HG03354 (cell line): ENCODE results near the gene OTOS.

Experiments used
- ATAC-seq: cut with Tn5 transposase; IDR thresholded peaks from one replicate; pipeline ENCODE4 v1.9.1; 2021; ENCODE audit warnings: mild to moderate bottlenecking; ENCODE audit not compliant: unreplicated experiment, poor library complexity, severe bottlenecking

OTOS gene

DNA sequence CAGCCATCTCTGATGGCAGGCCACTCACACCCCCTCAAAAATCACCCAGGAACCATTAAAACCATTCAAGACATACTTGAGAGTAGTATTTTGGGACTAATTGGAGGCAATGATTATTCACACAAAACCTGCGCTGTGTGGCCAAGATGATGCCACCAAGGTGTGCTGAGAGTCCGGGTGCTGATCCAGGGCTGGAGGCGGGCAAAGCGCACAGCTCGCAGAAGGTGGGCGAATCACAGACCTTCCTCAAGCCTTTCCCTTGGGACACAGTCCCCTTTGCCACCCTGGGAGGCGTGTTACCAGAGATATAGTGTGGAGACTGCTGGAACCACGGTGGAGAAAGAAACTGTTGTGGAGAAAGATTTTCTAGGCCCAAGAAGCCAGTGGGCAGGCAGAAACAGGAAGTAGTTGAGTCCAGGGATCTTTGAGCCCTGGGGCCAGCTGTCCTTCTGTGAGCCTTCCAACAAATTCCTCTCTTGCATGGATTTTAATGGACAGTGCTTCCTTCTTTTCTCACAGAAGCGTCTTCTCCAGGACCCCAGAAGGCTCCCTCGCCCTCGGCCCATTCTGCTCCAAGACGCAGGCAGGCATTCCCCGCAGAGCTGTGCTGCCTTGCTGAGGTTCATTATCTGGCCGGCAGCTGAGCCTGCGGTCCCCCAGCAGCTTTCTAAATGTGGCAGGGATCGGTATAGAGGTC is 12.4 kb downstream of the OTOS start:
- no peak for ATAC-seq

DNA sequence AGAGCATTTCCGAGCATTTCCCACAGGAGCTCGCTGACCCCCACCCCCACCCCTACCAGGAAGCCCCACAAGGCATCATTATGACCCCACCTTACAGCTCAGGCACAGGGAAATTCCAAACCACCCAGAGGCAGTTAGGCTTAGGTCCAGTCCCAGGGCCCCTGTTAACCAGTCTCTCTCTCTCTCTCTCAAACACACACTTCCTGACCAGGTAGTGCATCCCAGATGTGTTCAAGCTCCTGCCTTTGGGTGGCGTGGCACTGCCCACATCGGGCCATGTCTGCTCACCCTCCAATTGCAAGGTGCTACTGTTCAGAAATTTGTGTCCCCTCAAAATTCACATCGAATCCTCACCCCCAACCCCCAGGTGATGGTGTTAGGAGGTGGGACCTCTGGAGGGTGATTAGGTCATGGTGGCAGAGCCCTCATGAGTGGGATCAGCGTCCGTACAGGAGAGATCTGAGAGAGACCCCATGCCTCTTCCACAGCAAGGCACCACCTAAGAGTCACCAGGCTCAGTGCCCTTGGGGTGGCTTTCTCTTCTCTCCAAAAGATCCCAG is 13.2 kb downstream of the OTOS start:
- no peak for ATAC-seq

DNA sequence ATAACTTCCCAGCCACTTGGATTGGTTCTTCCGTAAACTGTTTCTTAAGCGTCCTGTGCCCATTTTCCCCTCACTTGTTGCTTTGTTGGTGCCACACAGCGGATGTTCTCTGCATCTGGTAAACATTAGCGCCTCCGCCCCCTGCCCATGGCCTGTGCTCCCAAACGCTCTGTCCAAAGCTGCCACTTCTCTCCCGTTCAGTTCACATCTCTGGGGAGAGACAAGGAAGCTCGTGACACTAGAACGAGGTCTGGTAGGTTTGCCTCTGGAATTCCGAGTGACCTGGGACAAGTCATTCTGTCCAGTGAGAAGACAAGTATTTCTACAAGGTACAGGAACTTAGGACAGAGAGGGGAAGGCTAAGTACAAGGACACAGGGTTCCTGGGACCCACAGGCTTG is 13.7 kb downstream of the OTOS start:
- no peak for ATAC-seq

DNA sequence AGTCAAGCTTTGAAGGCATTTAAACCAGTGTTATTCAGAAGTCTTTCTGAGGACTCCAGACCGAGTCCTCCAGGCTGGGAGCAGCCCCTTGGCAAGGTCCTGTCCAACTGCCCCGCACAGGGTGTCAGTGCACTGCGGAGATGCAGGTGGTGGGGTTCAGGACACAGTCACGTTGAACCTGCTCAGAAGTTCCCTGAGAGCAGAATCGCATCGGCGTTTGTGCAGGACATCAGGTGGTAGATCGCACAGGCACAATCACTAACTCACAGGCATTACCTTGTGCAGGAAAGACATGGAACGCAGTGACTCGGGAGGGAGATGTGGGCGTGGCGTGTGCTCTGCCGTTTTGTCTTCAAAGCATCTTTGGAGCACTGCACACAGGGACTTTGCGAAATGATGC is 14.7 kb downstream of the OTOS start:
- ATAC-seq, result no peak

DNA sequence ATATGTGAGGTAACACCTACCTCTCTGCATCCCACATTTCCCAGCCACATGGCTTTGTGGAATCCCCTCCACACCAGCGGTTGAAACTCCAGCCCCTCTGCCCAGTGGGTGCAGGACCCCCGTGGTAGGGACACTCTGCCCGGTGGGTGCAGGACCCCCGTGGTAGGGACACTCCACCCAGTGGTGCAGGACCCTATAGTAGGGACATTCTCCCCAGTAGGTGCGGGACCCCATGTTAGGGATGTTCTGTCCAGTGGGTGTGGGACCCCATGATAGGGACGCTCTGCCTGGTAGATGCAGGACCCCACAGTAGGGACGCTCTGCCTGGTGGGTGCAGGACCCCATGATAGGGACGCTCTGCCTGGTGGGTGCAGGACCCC is 15.8 kb downstream of the OTOS start:
- ATAC-seq, result no peak

- no peak for ATAC-seq
These were observed 16.4 kb downstream of the OTOS start for GRCh38 chr2:240123821-240124650.

DNA sequence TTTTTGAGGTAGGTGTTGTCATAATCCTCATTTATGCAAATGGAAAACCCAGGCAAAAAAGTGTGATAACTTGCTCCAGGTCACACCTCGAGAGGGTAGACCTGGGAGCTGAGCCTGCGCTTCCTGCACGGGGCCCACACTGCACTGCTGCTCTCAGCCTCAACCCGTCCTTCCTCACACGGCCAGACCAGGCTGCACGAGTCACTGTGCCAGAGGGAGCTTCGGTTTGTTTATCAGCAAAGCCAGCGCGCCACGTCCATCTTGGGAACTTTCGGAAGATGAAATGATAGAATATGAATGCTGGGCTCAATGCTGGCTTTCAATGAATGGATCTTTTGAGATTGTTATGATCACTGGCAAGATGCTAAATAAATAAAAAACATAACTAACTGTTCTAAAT is 18.8 kb downstream of the OTOS start:
- ATAC-seq, result no peak

- peak; percentile 78 for ATAC-seq
These were observed 19.3 kb downstream of the OTOS start for GRCh38 chr2:240121190-240121589.

- no peak for ATAC-seq
These were observed 26.2 kb downstream of the OTOS start for GRCh38 chr2:240114233-240114632.

GRCh38 chr2:240112914-240113690 is 27.4 kb downstream of the OTOS start:
- ATAC-seq, result no peak

GRCh38 chr2:240111253-240111652 is 29.2 kb downstream of the OTOS start:
- ATAC-seq, result no peak

DNA sequence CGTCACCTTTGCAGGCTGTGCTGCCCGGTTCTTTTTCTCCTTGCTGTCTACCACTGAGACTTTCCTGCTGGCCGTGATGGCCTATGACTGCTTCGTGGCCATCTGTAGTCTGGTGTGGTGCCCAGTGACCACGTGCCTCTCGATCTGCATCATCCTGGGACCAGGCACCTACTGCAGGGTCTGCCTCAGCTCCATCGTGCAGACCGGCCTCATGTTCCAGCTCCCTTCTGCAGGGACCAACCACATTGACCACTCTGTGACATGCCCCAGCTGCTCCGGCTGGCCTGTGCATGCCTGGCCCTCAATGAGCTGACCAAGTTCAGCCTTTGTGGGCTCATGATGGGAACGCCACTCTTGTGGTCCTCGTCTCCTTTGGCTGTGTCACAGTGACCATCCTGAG is 31.1 kb downstream of the OTOS start:
- no peak for ATAC-seq

DNA sequence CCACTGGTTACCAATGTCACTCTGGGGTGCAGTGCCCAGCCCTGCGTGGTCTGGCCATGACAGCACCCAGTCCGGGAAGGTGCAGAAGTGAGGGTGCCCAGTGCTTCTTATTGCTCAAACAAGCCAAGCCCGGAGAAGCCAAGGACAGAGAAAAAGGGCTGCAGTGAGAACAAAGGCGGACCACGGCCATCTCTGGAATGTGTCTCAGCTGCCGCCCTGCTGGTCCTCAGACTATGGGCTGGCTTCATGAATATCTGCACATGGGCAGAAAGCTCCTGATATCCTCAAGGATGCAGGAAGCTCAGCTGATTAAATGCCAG is 33.0 kb downstream of the OTOS start:
- no peak for ATAC-seq

- ATAC-seq, result no peak
These were observed 33.5 kb downstream of the OTOS start for GRCh38 chr2:240106765-240107476.

DNA sequence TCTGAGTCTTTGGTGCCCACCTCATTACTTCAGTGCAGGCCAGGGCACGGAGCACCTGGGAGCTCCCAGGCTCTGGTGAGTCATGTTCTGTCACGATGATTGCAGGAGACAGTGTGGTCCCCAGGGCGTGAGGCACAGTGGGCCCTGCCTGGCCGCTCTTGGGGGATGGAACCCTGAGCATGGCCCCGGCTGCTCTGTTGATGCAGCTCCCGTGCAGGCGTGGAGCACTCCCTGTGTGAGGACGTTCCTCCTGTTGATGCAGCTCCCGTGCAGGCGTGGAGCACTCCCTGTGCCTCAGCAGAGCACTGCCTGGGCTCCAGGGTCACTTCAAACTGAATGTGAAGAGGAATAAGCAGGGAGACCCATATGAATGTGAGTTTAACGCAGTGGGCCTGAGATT is 34.5 kb downstream of the OTOS start:
- ATAC-seq, result no peak

- no peak for ATAC-seq
These were observed 37.3 kb downstream of the OTOS start for GRCh38 chr2:240103136-240103535.

- ATAC-seq, result no peak
These were observed 42.1 kb downstream of the OTOS start for GRCh38 chr2:240098349-240098748.

DNA sequence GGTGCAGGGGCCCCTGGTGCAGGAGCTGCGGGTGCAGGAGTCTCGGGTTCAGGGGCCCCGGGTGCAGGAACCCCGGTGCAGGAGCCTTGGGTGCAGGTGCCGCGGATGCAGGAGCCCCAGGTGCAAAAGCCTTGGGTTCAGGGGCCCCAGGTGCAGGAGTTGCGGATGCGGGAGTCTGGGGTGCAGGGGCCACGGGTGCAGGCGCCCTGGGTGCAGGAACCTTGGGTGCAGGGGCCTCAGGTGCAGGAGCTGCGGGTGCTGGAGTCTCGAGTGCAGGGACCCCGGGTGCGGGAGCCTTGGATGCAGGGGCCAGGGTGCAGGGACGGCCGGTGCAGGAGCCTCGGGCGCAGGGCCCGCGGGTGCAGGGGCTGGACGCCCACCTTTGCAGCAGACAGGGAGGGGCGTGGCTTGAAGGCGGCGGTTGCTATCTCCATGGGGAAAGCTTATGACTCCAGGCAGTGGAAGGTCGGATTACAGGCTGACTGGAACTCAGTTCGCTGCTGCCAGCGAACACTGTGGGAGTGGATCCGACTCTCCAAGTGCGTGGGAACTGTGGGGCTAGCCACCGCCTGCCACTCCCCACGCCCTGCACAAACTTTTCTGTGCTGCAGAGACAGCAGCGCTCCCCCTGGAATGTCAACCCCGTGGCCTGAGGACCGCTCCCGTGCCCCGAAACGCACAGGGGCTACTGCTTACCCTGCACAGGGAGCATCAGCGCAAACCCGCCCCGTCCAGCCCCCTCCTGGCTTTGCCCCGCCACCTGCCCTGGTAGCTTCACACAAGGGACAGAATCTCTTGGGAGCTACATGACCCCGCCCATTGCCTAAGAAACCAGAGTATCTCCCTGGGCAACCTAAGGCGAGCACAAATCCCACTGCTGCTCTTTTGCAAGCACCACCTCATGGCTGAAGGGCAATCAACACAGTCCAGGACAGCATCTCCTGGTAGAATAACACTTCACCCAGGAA is 44.6 kb downstream of the OTOS start:
- no peak for ATAC-seq

- no peak for ATAC-seq
These were observed 51.2 kb downstream of the OTOS start for GRCh38 chr2:240089306-240089705.
